ENCODE results near the gene FUCA2.

FUCA2 gene

DNA sequence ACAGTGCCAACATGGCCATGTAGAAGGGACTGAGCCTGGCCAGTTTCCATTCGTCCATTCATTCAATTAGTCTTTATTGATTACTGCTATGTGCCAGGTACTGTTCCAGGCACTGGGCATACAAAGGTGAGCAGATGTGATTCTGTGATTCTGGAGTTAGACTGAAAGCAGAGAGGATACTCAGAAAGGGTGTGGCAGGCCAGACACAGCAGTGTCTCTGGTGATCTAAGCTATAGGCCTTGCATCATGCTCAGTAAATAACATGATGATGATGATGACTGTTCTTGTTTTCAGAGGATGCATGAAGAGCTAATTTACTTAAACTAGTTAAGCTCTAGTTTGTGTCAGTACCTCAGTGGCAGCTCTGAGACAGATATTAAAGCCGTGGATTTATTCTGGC lies 31.4 kb upstream of the FUCA2 start:
- H3K4me3 ChIP-seq (ENCODE audit: severe bottlenecking) = no peak overlapping the region
- no peak for TF ChIP-seq CTCF (IDR thresholded peaks at IDR 0.05; ENCODE audit: poor library complexity, severe bottlenecking)
- peak; percentile 66 for ATAC-seq (ENCODE audit: low read depth)
- H3K4me1 ChIP-seq (ENCODE audit: insufficient read depth, poor library complexity, severe bottlenecking) = no peaks in the 10 kb centered on the region
- H3K36me3 ChIP-seq (ENCODE audit: low read depth) = no peaks in the 10 kb centered on the region
- no peaks in the 10 kb centered on the region for H3K27me3 ChIP-seq (ENCODE audit: insufficient read depth, poor library complexity, severe bottlenecking)
- no peak overlapping the region for H3K27ac ChIP-seq (ENCODE audit: poor library complexity, severe bottlenecking)
- H3K9me3 ChIP-seq (ENCODE audit: severe bottlenecking) = no peaks in the 10 kb centered on the region
- no peak for DNase-seq (ENCODE audit: low spot score)

DNA sequence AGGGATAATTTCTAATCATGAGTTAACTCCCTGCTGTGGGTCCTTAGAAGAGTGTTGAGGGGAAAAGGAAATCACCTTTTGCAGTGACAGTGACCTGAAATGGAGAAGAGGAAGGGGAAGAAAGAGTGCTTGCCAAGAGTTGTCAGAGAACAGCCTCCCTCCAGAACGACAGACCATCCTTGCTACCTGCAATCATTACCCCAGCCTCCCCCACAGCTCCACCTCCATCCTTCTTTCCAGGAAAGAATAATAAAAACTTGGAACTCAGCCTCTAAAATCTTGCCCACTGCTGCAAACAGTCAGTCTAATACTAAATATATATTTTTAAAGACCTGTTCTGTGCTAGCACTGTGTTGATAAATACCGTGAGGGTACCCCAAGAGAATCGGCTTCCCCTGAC lies 28.7 kb upstream of the FUCA2 start:
- DNase-seq (ENCODE audit: low spot score) (no peak), ATAC-seq (ENCODE audit: low read depth) (no peak)
- no peak for TF ChIP-seq CTCF (IDR thresholded peaks at IDR 0.05; ENCODE audit: poor library complexity, severe bottlenecking)
- Histone ChIP-seq H3K4me1 (ENCODE audit: insufficient read depth, poor library complexity, severe bottlenecking) (no peaks in the 10 kb centered on the region), H3K9me3 (ENCODE audit: severe bottlenecking) (no peaks in the 10 kb centered on the region), H3K4me3 (ENCODE audit: severe bottlenecking) (no peak overlapping the region), H3K27ac (ENCODE audit: poor library complexity, severe bottlenecking) (no peak overlapping the region), H3K27me3 (ENCODE audit: insufficient read depth, poor library complexity, severe bottlenecking) (no peaks in the 10 kb centered on the region), H3K36me3 (ENCODE audit: low read depth) (no peaks in the 10 kb centered on the region)

GRCh38 chr6:143539734-143540133 lies 28.2 kb upstream of the FUCA2 start:
- Histone ChIP-seq H3K27me3 (ENCODE audit: insufficient read depth, poor library complexity, severe bottlenecking) (no peaks in the 10 kb centered on the region), H3K36me3 (ENCODE audit: low read depth) (no peaks in the 10 kb centered on the region), H3K4me3 (ENCODE audit: severe bottlenecking) (no peak overlapping the region), H3K27ac (ENCODE audit: poor library complexity, severe bottlenecking) (no peak overlapping the region), H3K4me1 (ENCODE audit: insufficient read depth, poor library complexity, severe bottlenecking) (no peaks in the 10 kb centered on the region), H3K9me3 (ENCODE audit: severe bottlenecking) (no peaks in the 10 kb centered on the region)
- no peak for DNase-seq (ENCODE audit: low spot score)
- TF ChIP-seq CTCF (IDR thresholded peaks at IDR 0.05; ENCODE audit: poor library complexity, severe bottlenecking) = no peak
- no peak for ATAC-seq (ENCODE audit: low read depth)

DNA sequence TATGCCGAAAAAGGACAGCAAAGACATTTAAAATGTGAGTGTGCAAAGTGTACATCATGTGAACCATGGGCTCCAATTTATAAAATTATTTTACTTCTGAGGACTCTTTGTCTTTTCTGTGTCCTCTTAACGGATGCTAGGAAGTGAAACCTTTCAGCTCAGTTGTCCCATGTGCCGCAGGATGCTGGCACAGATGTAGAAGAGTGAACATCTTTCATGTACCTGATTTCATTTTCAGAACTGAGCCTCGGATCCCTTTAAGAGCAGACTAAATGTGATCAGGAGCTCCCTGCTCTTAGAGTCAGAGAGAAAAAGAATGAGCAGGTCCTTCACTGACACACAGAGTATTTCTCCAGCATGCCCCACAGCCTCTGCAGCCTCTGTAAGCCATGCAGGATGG lies 27.6 kb upstream of the FUCA2 start:
- H3K4me1 ChIP-seq (ENCODE audit: insufficient read depth, poor library complexity, severe bottlenecking) = no peaks in the 10 kb centered on the region
- ATAC-seq (ENCODE audit: low read depth) (no peak), DNase-seq (ENCODE audit: low spot score) (no peak)
- H3K27ac ChIP-seq (ENCODE audit: poor library complexity, severe bottlenecking) = no peak overlapping the region
- H3K36me3 ChIP-seq (ENCODE audit: low read depth) = no peaks in the 10 kb centered on the region
- H3K27me3 ChIP-seq (ENCODE audit: insufficient read depth, poor library complexity, severe bottlenecking) = no peaks in the 10 kb centered on the region
- H3K9me3 ChIP-seq (ENCODE audit: severe bottlenecking) = no peaks in the 10 kb centered on the region
- no peak overlapping the region for H3K4me3 ChIP-seq (ENCODE audit: severe bottlenecking)
- TF ChIP-seq CTCF (IDR thresholded peaks at IDR 0.05; ENCODE audit: poor library complexity, severe bottlenecking) = no peak

GRCh38 chr6:143538374-143538773 lies 26.9 kb upstream of the FUCA2 start:
- Histone ChIP-seq H3K4me3 (ENCODE audit: severe bottlenecking) (no peak overlapping the region), H3K4me1 (ENCODE audit: insufficient read depth, poor library complexity, severe bottlenecking) (no peaks in the 10 kb centered on the region), H3K27ac (ENCODE audit: poor library complexity, severe bottlenecking) (no peak overlapping the region), H3K9me3 (ENCODE audit: severe bottlenecking) (no peaks in the 10 kb centered on the region), H3K27me3 (ENCODE audit: insufficient read depth, poor library complexity, severe bottlenecking) (no peaks in the 10 kb centered on the region), H3K36me3 (ENCODE audit: low read depth) (no peaks in the 10 kb centered on the region)
- ATAC-seq (ENCODE audit: low read depth) (no peak), DNase-seq (ENCODE audit: low spot score) (no peak)
- TF ChIP-seq CTCF (IDR thresholded peaks at IDR 0.05; ENCODE audit: poor library complexity, severe bottlenecking) = no peak
